BJ (cell line): ENCODE data around the gene POLR1H. TPM values are rescaled to one million over a fixed set of nuclear protein-coding genes. Genes with fewer than 3 reads are reported as not detected.
A peak's percentile ranks its signal among the peaks of the same experiment; 100 is the strongest.

Source experiments
- CTCF ChIA-PET: fragments of 350-600 bp; formaldehyde crosslinking; extraction: SDS; loops from one replicate; lab custom pipeline; 2021; ENCODE audit warnings: antibody characterized with exemption, inconsistent platforms; lab: Yijun Ruan, JAX
- POLR2A ChIA-PET: fragments of 300-600 bp; sonication (Branson Sonifier 250); formaldehyde crosslinking; extraction: SDS; loops from one replicate; lab custom pipeline; 2021; ENCODE audit warnings: antibody characterized with exemption; lab: Charles Lee
- DNase-seq: peaks from one replicate; pipeline ENCODE4 v3.0.0-alpha.2; 2011; ENCODE audit warnings: low read depth
- H3K27me3 ChIP-seq: 2 replicates; pipeline ENCODE4 v1.6.0; 2011; ENCODE audit warnings: low read length; ENCODE audit not compliant: control insufficient read depth, insufficient read depth
- H3K36me3 ChIP-seq: 2 replicates; pipeline ENCODE4 v1.5.1; 2011; ENCODE audit warnings: low read length; ENCODE audit not compliant: control insufficient read depth, insufficient read depth
- H3K4me3 ChIP-seq: 2 replicates; pipeline ENCODE4 v1.5.1; 2011; ENCODE audit warnings: low read depth, mild to moderate bottlenecking, control low read depth, low read length
- CTCF ChIP-seq: IDR thresholded peaks from 2 replicates; pipeline ENCODE4 v1.5.1; 2011; ENCODE audit warnings: low read depth, mild to moderate bottlenecking, control low read depth, inconsistent platforms, low read length, moderate library complexity; ENCODE audit not compliant: insufficient read depth
- polyA plus RNA-seq: library from polyadenylated mRNA; depleted of rRNA; stranded (reverse); fragments of >200 nt; gene quantifications from 2 replicates; pipeline ENCODE4 v1.2.3, GENCODE V29; 2011

Gene POLR1H
- polyA plus RNA-seq, 1 experiment: 28.6 TPM

- peaks cover 10% of the 10 kb centered on the region for H3K27me3 ChIP-seq
- peak overlapping the region; percentile 89 for H3K4me3 ChIP-seq
- peaks cover 5% of the 10 kb centered on the region for H3K36me3 ChIP-seq
- no peak for DNase-seq
- no peak for TF ChIP-seq CTCF
- ChIA-PET CTCF (no interaction called here), POLR2A (no interaction called here)
Observed at GRCh38 chr6:30067460-30068139, 6.5 kb downstream of the POLR1H start.

GRCh38 chr6:30071081-30071818, 10.2 kb downstream of the POLR1H start:
- Histone ChIP-seq H3K4me3 (no peak overlapping the region), H3K27me3 (peaks cover 39% of the 10 kb centered on the region), H3K36me3 (peaks cover 5% of the 10 kb centered on the region)
- no peak for TF ChIP-seq CTCF
- CTCF ChIA-PET: interaction anchor here (1.5 kb wide), 1 partner anchor 31 kb away, joined by 4 read pairs; no protein-coding TSS in a partner anchor
- no peak for DNase-seq
- POLR2A ChIA-PET: no interaction called here

- Histone ChIP-seq H3K4me3 (no peak overlapping the region), H3K36me3 (peaks cover 5% of the 10 kb centered on the region), H3K27me3 (peaks cover 44% of the 10 kb centered on the region)
- DNase-seq: no peak
- ChIA-PET CTCF (interaction anchor here (1.5 kb wide), 1 partner anchor 30 kb away, joined by 4 read pairs; no protein-coding TSS in a partner anchor), POLR2A (no interaction called here)
- TF ChIP-seq CTCF: no peak
Observed at GRCh38 chr6:30071858-30072257, 10.8 kb downstream of the POLR1H start.

GRCh38 chr6:30073489-30074235, 12.6 kb downstream of the POLR1H start:
- Histone ChIP-seq H3K4me3 (no peak overlapping the region), H3K27me3 (peaks cover 49% of the 10 kb centered on the region), H3K36me3 (peaks cover 5% of the 10 kb centered on the region)
- POLR2A ChIA-PET: no interaction called here
- CTCF ChIA-PET: interaction anchor here (1.0 kb wide), 1 partner anchor 20 kb away, joined by 3 read pairs; no protein-coding TSS in a partner anchor
- no peak for DNase-seq
- TF ChIP-seq CTCF: no peak
